ENCODE results near the gene MAP4K2. TPM values are rescaled to one million over a fixed set of nuclear protein-coding genes. Genes with fewer than 3 reads are reported as not detected.

The MAP4K2 gene
- 10 to 100 TPM; 19.4 to 20.4 TPM for total RNA-seq

- TF ChIP-seq CTCF (IDR thresholded peaks at IDR 0.05) = peak; percentile 34 to 41
- peaks cover 0 to 27% of the 10 kb centered on the region in 2 donors for H3K4me1 ChIP-seq
- H3K27ac ChIP-seq = peak within 1 kb of the TSS; percentile 86 to 92
- H3K27me3 ChIP-seq = no peaks in the 10 kb centered on the region
- H3K9me3 ChIP-seq = no peaks in the 10 kb centered on the region
- H3K36me3 ChIP-seq = peaks cover 13% of the 10 kb centered on the region
- DNase-seq (ENCODE audit: low spot score) = peak; percentile 94
- H3K4me3 ChIP-seq = peak within 1 kb of the TSS; percentile 68 to 71
Observed at GRCh38 chr11:64803158-64803845, at the start of gene MAP4K2. Gene MAP4K2, minus strand, starts transcription at chr11:64803214. Its CDS starts 65 bp downstream, at chr11:64803149.

GRCh38 chr11:64851831-64852351 is 48.9 kb upstream of the MAP4K2 start:
- no peaks in the 10 kb centered on the region for H3K9me3 ChIP-seq
- no peak for DNase-seq (ENCODE audit: low spot score)
- peak overlapping the region; percentile 72 to 87 for H3K27ac ChIP-seq
- H3K4me1 ChIP-seq = peaks cover 4 to 99% of the 10 kb centered on the region in 2 donors
- no peaks in the 10 kb centered on the region for H3K27me3 ChIP-seq
- H3K36me3 ChIP-seq = peaks cover 23% of the 10 kb centered on the region
- TF ChIP-seq CTCF (IDR thresholded peaks at IDR 0.05) = no peak
- no peak overlapping the region for H3K4me3 ChIP-seq

GRCh38 chr11:64850979-64851567 is 48.1 kb upstream of the MAP4K2 start:
- DNase-seq (ENCODE audit: low spot score) = no peak
- Histone ChIP-seq H3K9me3 (no peaks in the 10 kb centered on the region), H3K27ac (peak overlapping the region; percentile 62 to 70), H3K4me3 (no peak overlapping the region), H3K36me3 (peaks cover 23% of the 10 kb centered on the region), H3K27me3 (no peaks in the 10 kb centered on the region), H3K4me1 (peaks cover 2 to 90% of the 10 kb centered on the region in 2 donors)
- TF ChIP-seq CTCF (IDR thresholded peaks at IDR 0.05) = no peak

- peaks cover 0 to 82% of the 10 kb centered on the region in 2 donors for H3K4me1 ChIP-seq
- TF ChIP-seq CTCF (IDR thresholded peaks at IDR 0.05) = peak in 1 of 2 donors; percentile 34
- no peak for DNase-seq (ENCODE audit: low spot score)
- peaks cover 23% of the 10 kb centered on the region for H3K36me3 ChIP-seq
- H3K9me3 ChIP-seq = no peaks in the 10 kb centered on the region
- H3K27ac ChIP-seq = peak overlapping the region; percentile 62 to 70
- no peaks in the 10 kb centered on the region for H3K27me3 ChIP-seq
- H3K4me3 ChIP-seq = no peak overlapping the region
Observed at GRCh38 chr11:64849598-64850356, 46.8 kb upstream of the MAP4K2 start.

- DNase-seq (ENCODE audit: low spot score) = no peak
- peak overlapping the region in 1 of 2 donors; percentile 70 for H3K27ac ChIP-seq
Observed at GRCh38 chr11:64848826-64849597, 46.0 kb upstream of the MAP4K2 start.

More at GRCh38 chr11:64848826-64849597, 46.0 kb upstream of the MAP4K2 start:
- no peaks in the 10 kb centered on the region for H3K27me3 ChIP-seq
- peaks cover 16% of the 10 kb centered on the region for H3K36me3 ChIP-seq
- no peak for TF ChIP-seq CTCF (IDR thresholded peaks at IDR 0.05)
- H3K9me3 ChIP-seq = no peaks in the 10 kb centered on the region
- peaks cover 0 to 82% of the 10 kb centered on the region in 2 donors for H3K4me1 ChIP-seq
- H3K4me3 ChIP-seq = no peak overlapping the region

All from right atrium auricular region (tissue), 2 donors.